ENCODE measurements around the gene TRIP12.
A peak's percentile ranks its signal among the peaks of the same experiment; 100 is the strongest.

The TRIP12 gene

DNA sequence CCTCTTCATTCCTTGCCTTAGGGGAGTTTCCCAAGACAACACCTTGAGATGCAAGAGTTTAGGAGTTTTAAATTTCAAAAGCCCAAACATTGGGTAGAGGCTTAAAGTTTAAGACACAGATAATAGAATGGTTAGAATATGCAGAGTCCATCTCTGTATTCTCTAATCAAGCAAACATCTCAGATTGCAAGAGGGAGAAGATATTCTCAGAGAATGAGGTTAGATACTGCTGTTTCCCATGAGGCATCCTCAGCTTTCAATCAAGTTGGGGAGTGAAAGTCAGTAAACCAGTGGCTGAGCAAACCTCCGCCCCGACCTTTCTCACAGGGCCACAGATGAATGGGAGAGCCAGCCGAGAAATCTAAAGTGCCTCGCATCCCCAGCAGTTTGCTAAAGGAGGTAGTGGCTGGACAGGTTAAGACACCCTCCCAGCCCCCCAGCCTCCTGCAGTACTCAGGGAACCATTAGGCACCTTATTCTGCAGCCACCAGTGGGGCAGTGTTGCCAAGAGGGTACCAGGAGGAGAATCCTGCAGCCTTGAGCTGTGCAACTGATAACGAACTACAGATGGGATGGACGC lies 30.5 kb upstream of the TRIP12 start:
- H3K4me3 ChIP-seq (ENCODE audit: low read depth, low read length), result no peak overlapping the region
- DNase-seq (ENCODE audit: low read depth), result no peak
- TF ChIP-seq, protein P1, sequence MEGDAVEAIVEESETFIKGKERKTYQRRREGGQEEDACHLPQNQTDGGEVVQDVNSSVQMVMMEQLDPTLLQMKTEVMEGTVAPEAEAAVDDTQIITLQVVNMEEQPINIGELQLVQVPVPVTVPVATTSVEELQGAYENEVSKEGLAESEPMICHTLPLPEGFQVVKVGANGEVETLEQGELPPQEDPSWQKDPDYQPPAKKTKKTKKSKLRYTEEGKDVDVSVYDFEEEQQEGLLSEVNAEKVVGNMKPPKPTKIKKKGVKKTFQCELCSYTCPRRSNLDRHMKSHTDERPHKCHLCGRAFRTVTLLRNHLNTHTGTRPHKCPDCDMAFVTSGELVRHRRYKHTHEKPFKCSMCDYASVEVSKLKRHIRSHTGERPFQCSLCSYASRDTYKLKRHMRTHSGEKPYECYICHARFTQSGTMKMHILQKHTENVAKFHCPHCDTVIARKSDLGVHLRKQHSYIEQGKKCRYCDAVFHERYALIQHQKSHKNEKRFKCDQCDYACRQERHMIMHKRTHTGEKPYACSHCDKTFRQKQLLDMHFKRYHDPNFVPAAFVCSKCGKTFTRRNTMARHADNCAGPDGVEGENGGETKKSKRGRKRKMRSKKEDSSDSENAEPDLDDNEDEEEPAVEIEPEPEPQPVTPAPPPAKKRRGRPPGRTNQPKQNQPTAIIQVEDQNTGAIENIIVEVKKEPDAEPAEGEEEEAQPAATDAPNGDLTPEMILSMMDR (IDR thresholded peaks at IDR 0.05; ENCODE audit: low read depth, low read length, missing control alignments), result no peak

DNA sequence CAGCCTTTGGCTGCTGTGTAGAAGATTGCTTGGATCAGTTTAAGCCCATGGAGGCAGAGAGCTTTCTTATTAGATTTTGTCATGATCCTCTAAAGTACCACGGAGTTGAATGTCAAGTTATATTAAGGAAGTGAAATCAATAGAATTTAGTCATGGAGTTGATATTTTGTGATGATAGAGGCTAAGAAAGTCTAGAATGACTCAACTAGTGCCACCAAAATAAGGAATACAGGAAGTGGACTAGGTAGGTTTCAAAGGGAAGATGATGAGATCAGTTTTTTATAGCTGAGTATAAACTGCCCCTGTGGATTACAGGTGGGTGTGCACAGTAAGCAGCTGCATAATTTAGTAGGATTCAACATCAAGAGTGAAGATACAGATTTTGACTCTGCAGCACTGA lies 25.7 kb upstream of the TRIP12 start:
- peak; percentile 5 for DNase-seq (ENCODE audit: low read depth)
- no peak overlapping the region for H3K4me3 ChIP-seq (ENCODE audit: low read depth, low read length)
- TF ChIP-seq, protein P1 (IDR thresholded peaks at IDR 0.05; ENCODE audit: low read depth, low read length, missing control alignments), result no peak

DNA sequence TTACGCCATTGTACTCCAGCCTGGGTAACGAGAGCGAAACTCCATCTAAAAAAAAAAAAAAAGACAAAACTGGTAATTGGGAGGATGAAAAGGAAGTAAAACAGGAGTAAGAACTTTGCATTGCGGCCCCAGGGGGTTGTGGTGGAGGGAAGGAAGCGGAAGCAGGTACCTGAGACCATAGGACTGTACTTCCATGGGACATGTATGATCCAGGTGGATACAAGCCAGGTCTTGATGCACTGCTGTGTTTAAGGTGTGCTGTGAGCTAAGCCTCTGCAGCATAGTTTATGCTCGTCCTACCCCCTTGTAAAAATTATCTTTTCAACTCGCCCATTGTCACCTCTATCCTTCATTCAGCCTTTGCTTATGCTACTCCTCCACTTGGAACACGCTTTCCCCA lies 24.2 kb upstream of the TRIP12 start:
- TF ChIP-seq, protein P1 (IDR thresholded peaks at IDR 0.05; ENCODE audit: low read depth, low read length, missing control alignments), result no peak
- no peak for DNase-seq (ENCODE audit: low read depth)
- H3K4me3 ChIP-seq (ENCODE audit: low read depth, low read length), result no peak overlapping the region

DNA sequence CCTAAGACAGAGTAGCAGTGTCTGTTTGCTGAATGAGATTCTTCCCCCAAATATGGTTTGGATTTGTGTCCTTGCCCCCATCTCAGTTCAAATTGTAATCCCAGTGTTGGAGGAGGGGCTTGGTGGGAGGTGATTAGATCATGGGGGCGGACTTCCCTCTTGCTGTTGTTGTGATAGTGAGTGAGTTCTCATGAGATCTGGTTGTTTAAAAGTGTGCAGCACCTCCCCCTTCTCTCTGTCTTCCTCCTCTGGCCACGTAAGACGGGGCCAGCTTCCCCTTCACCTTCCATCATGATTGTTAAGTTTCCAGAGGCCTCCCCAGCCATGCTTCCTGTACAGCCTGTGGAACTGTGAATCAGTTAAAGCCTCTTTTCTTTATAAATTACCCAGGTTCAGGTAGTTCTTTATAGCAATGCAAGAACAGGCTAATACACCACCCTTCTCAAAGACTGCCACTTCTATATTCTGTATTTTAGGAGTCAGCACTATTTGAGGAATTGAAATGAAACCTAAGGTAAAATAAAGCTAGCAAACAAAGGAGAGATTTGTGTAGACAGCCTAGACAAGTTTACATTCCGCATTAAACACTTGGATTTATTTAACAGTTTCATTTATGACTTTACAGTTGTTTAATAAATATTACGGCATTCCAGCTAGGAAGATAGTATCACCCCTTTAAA lies 22.1 kb upstream of the TRIP12 start:
- TF ChIP-seq, protein P1 (IDR thresholded peaks at IDR 0.05; ENCODE audit: low read depth, low read length, missing control alignments), result no peak
- DNase-seq (ENCODE audit: low read depth), result no peak
- H3K4me3 ChIP-seq (ENCODE audit: low read depth, low read length), result no peak overlapping the region

DNA sequence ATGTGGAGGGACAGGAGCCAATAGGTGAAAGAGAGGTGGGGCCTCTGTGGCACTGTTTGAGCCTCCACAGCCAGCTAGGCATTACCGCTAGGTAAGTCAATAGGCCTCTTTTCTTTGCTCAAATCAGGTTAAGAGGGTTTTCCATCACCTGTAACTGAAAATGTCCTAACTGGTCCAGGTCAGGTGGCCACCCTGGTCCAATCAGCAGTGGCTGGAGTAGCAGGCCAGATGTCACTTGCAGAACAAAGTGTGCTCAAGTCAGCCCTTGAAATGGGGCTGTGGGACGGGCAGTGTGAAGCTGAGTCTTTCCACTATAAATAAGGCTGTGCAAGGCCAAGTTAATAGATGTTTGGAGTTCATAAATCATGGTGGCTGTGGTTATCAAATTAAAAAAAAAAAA lies 21.4 kb upstream of the TRIP12 start:
- no peak for DNase-seq (ENCODE audit: low read depth)
- TF ChIP-seq, protein P1 (IDR thresholded peaks at IDR 0.05; ENCODE audit: low read depth, low read length, missing control alignments), result no peak
- no peak overlapping the region for H3K4me3 ChIP-seq (ENCODE audit: low read depth, low read length)

DNA sequence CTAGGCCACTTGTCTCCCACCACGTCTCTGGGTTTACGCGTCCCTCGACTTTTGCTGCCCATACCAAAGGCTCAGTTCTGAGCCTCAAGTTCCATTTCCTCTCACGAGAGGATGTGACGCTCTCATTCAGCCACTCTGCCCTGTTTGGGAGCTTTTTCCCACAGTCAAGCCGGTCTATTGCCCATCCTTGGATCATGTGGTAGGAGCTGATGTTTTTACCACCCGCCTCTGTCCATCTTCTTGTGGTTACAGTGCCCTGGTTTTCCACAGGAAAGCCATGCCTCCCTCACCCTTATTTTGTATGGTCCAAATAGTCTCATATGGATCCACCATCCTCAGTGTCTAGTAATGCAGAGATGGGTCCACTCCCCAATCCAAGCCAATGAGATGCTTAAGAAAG lies 20.9 kb upstream of the TRIP12 start:
- no peak for DNase-seq (ENCODE audit: low read depth)
- TF ChIP-seq, protein P1 (IDR thresholded peaks at IDR 0.05; ENCODE audit: low read depth, low read length, missing control alignments), result no peak
- H3K4me3 ChIP-seq (ENCODE audit: low read depth, low read length), result no peak overlapping the region

DNA sequence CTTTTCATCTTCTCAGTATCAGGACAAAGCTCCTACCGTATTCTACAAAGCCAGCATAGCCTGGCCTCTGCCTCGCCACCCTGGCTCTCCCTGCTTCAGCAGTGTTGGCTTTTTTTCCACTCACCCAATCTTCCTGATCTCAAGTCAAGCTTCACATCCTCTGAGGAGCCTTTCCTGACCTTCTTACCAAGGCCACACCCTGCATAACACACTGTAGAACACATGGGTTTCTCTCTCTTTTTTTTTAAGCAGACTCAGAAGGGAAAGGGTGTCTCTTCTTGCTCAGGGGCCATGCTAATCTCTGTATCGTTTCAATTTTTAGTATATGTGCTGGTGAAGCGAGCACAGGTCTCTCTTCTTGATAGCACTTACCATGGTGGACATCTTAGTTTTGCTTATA lies 15.7 kb upstream of the TRIP12 start:
- DNase-seq (ENCODE audit: low read depth), result no peak
- H3K4me3 ChIP-seq (ENCODE audit: low read depth, low read length), result no peak overlapping the region
- TF ChIP-seq, protein P1 (IDR thresholded peaks at IDR 0.05; ENCODE audit: low read depth, low read length, missing control alignments), result no peak
